ENCODE data around the gene LRP5. TPM values are rescaled to one million over a fixed set of nuclear protein-coding genes. Genes with fewer than 3 reads are reported as not detected.
"Not testable (repeated sequence)": the region's sequence is repeated elsewhere in the genome, so short reads cannot be mapped to it uniquely, and the experiment has no call there.

LRP5 gene
- total RNA-seq, 4 donors from 2014 or later, result 19.1 to 86.2 (median 43.9) TPM

DNA sequence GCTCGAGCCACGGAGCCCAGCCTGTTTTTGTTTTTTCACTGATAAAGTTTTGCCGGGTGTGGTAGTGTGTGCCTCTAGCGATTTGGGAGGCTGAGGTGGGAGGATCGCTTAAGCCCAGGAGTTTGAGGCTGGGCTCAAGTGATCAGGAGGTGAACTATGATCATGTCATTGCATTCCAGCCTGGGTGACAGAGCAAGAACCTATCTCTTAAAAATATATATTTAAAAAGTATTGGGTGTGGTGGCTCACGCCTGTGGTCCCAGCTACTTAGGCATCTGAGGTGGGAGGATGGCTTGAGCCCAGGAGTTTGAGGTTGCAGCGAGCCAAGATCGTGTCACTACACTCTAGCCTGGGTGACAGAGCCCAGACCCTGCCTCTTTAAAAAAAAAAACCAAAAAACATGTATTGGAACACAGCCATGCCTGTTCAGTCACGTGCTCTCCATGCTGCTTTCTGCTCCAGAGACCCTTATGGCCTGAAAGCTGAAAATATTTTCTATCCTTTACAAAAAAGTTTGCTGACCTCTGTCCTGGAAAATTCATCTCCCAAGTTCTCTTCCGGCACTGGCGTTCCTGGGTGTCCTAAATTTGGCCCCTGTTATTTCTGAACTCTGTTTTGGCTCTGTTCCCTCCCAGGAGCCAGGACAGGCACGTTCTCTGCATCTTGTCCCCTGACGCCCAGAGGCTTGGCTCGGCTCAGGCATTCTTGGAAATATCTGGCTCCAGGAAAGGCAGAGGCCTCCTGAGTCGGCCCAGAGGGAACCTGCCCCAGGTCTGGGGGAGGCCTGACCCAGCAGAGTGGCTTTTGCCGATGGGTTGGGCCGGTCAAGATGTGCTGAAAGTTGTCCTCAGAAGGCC lies 86.8 kb downstream of the LRP5 start:
- H3K27ac ChIP-seq, result peak overlapping the region; percentile 78 to 79
- no peaks in the 10 kb centered on the region for H3K36me3 ChIP-seq
- no peak for TF ChIP-seq POLR2A (IDR thresholded peaks at IDR 0.05)
- TF ChIP-seq, protein P1, sequence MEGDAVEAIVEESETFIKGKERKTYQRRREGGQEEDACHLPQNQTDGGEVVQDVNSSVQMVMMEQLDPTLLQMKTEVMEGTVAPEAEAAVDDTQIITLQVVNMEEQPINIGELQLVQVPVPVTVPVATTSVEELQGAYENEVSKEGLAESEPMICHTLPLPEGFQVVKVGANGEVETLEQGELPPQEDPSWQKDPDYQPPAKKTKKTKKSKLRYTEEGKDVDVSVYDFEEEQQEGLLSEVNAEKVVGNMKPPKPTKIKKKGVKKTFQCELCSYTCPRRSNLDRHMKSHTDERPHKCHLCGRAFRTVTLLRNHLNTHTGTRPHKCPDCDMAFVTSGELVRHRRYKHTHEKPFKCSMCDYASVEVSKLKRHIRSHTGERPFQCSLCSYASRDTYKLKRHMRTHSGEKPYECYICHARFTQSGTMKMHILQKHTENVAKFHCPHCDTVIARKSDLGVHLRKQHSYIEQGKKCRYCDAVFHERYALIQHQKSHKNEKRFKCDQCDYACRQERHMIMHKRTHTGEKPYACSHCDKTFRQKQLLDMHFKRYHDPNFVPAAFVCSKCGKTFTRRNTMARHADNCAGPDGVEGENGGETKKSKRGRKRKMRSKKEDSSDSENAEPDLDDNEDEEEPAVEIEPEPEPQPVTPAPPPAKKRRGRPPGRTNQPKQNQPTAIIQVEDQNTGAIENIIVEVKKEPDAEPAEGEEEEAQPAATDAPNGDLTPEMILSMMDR (IDR thresholded peaks at IDR 0.05), result no peak
- H3K9me3 ChIP-seq, result no peaks in the 10 kb centered on the region
- H3K4me1 ChIP-seq, result peaks cover 12 to 13% of the 10 kb centered on the region in 2 donors
- peak; percentile 68 to 73 for DNase-seq
- H3K27me3 ChIP-seq, result no peaks in the 10 kb centered on the region
- no peak overlapping the region for H3K4me3 ChIP-seq
- intact Hi-C loops (cut with DNase I; ENCODE audit: low total_unique reads), result no loop called here

DNA sequence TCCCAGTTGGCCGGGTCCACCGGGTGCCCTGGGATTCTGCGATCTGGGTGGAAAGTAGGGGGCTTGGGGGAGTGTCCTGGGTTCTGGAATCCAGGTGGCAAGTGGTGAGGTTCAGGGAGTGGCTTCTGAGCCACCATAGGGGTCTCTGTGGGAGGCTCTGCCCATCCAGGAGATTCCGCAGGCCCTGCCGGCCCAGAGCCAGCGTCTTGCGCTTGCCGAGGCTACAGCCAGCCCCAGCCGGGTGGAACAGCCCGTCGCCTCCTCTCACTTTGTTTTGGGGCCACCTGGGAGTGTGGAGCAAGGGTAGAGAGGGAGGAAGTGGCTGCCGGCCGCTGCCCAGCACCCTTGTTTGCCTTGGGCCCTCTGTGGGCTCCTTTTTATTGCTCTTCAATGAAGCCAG lies 87.5 kb downstream of the LRP5 start:
- intact Hi-C loops (cut with DNase I; ENCODE audit: low total_unique reads), result no loop called here
- H3K36me3 ChIP-seq, result no peaks in the 10 kb centered on the region
- no peak for TF ChIP-seq POLR2A (IDR thresholded peaks at IDR 0.05)
- TF ChIP-seq, protein P1 (IDR thresholded peaks at IDR 0.05), result no peak
- no peak for DNase-seq
- no peaks in the 10 kb centered on the region for H3K9me3 ChIP-seq
- H3K4me3 ChIP-seq, result no peak overlapping the region
- H3K4me1 ChIP-seq, result peaks cover 12 to 13% of the 10 kb centered on the region in 2 donors
- H3K27ac ChIP-seq, result peak overlapping the region; percentile 78 to 79
- H3K27me3 ChIP-seq, result no peaks in the 10 kb centered on the region

DNA sequence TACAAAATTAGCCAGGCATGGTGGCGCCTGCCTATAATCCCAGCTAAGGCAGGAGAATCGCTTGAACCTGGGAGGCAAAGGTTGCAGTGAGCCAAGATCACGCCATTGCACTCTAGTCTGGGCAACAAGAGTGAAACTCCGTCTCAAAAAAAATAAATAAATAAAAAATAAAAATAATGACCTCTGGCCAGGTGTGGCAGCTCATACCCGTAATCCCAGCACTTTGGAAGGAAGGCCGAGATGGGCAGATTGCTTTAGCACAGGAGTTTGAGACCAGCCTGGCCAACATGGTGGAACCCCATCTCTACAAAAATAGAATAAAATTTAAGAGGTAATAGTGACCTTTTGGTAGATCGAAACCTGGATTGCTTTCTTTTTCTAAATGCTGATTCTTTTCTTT lies 88.2 kb downstream of the LRP5 start:
- Histone ChIP-seq H3K4me1 (peaks cover 12 to 13% of the 10 kb centered on the region in 2 donors), H3K27ac (peak overlapping the region; percentile 78 to 79)
- DNase-seq; intact Hi-C loops (cut with DNase I; ENCODE audit: low total_unique reads); H3K4me3 ChIP-seq; H3K9me3 ChIP-seq; H3K27me3 ChIP-seq; H3K36me3 ChIP-seq: not testable (repeated sequence)

DNA sequence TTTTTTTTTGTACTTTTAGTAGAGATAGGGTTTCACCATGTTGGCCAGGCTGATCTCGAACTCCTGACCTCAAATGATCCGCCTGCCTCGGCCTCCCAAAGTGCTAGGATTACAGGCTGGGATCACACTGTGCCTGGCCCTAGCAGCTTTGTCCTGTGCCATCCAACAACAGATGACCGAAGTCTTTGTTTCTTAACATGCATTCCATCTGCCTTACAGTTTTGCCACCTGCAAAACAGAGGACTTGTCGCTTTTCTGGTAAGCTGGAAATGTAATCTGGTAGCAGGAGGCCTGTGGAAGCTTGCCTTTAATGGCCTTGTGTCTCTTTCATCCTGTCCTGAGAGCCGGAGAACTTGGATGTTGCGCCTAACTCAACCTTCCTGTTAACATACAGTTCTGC lies 89.5 kb downstream of the LRP5 start:
- Histone ChIP-seq H3K36me3 (no peaks in the 10 kb centered on the region), H3K27me3 (no peaks in the 10 kb centered on the region), H3K4me3 (no peak overlapping the region), H3K9me3 (no peaks in the 10 kb centered on the region), H3K27ac (no peak overlapping the region), H3K4me1 (peaks cover 12 to 13% of the 10 kb centered on the region in 2 donors)
- intact Hi-C loops (cut with DNase I; ENCODE audit: low total_unique reads), result no loop called here
- no peak for DNase-seq
- no peak for TF ChIP-seq POLR2A (IDR thresholded peaks at IDR 0.05)
- TF ChIP-seq, protein P1 (IDR thresholded peaks at IDR 0.05), result no peak

DNA sequence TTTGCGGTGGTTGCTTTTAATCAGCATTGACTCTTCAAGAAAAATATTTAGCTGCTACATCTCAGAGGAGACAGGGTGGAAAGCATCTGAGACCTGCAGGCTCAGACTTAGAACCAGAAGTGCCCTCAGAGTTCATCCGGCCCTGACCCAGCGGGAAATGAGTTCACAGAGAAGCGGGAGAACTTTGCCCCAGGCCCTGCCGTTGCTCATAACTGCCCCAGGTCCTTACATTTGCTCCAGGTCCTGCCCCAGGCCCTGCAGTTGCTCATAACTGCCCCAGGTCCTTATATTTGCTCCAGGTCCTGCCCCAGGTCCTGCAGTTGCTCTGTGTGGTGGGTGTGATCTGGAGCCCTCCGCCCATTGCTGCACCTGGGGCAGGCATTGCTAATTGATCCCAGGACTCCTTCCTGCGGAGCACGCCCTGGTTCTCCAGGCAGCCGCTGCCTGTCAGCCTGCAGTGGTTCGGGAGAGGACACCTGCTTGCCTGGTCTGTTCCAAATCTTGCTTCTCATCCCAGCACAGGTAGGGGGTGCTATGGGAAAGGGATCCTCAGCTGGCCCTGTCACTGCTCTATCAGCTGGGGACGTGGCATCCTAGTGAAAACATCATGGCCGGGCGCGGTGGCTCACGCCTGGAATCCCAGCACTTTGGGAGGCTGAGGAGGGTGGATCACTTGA lies 90.1 kb downstream of the LRP5 start:
- H3K27ac ChIP-seq, result no peak overlapping the region
- no peak for DNase-seq
- intact Hi-C loops (cut with DNase I; ENCODE audit: low total_unique reads), result no loop called here
- no peaks in the 10 kb centered on the region for H3K36me3 ChIP-seq
- H3K4me3 ChIP-seq, result no peak overlapping the region
- no peaks in the 10 kb centered on the region for H3K9me3 ChIP-seq
- TF ChIP-seq, protein P1 (IDR thresholded peaks at IDR 0.05), result no peak
- no peak for TF ChIP-seq POLR2A (IDR thresholded peaks at IDR 0.05)
- H3K27me3 ChIP-seq, result no peaks in the 10 kb centered on the region
- H3K4me1 ChIP-seq, result peaks cover 12 to 13% of the 10 kb centered on the region in 2 donors
